Nephron (organoid): ENCODE measurements around the gene TAL2.

Experiments
- H3K27ac Mint-ChIP-seq, 3 experiments: 2 replicates each; pipeline ENCODE4 v1.8.0; 2020; ENCODE audit warnings: mixed read lengths in 3 of 3, mild to moderate bottlenecking in 2 of 3, moderate library complexity in 1 of 3
- H3K27me3 Mint-ChIP-seq: 2 replicates; pipeline ENCODE4 v1.8.0; 2021; ENCODE audit warnings: low read depth, mild to moderate bottlenecking, moderate library complexity, mixed read lengths
- H3K36me3 Mint-ChIP-seq: 2 replicates; pipeline ENCODE4 v1.8.0; 2020; ENCODE audit warnings: low read depth, mixed read lengths
- H3K4me1 Mint-ChIP-seq: 2 replicates; pipeline ENCODE4 v1.8.0; 2020; ENCODE audit warnings: mixed read lengths
- H3K4me3 Mint-ChIP-seq, 3 experiments: 2 replicates each; pipeline ENCODE4 v1.8.0; 2020; ENCODE audit warnings: mild to moderate bottlenecking in 3 of 3, mixed read lengths in 3 of 3, moderate library complexity in 2 of 3
- H3K9me3 Mint-ChIP-seq: 2 replicates; pipeline ENCODE4 v1.8.0; 2020; ENCODE audit warnings: mixed read lengths
- CTCF ChIP-seq, 3 experiments: fragments of 200-600 bp; sonication (generic); IDR thresholded peaks; one replicate each; pipeline ENCODE4 v1.5.0; 2021; ENCODE audit warnings: antibody characterized with exemption in 3 of 3; ENCODE audit not compliant: unreplicated experiment in 3 of 3

The TAL2 gene

GRCh38 chr9:105690742-105691141 is 28.5 kb downstream of the TAL2 start:
- H3K4me1 Mint-ChIP-seq = peaks cover 19% of the 10 kb centered on the region

GRCh38 chr9:105693435-105694189 is 31.4 kb downstream of the TAL2 start:
- Mint-ChIP-seq H3K4me3 (peak overlapping the region; percentile 87 to 93 (median 89)), H3K4me1 (peaks cover 33% of the 10 kb centered on the region), H3K27me3 (peaks cover 39% of the 10 kb centered on the region), H3K27ac (no peak overlapping the region), H3K36me3 (no peaks in the 10 kb centered on the region), H3K9me3 (no peaks in the 10 kb centered on the region)
- no peak for TF ChIP-seq CTCF (IDR thresholded peaks at IDR 0.05; ENCODE audit: unreplicated experiment in 3 of 3)

More at GRCh38 chr9:105690742-105691141, 28.5 kb downstream of the TAL2 start:
- H3K4me3 Mint-ChIP-seq = peak overlapping the region in 1 of 3 experiments; percentile 40
- peak; percentile 51 to 63 (median 53) for TF ChIP-seq CTCF (IDR thresholded peaks at IDR 0.05; ENCODE audit: unreplicated experiment in 3 of 3)
- H3K36me3 Mint-ChIP-seq = no peaks in the 10 kb centered on the region
- no peaks in the 10 kb centered on the region for H3K9me3 Mint-ChIP-seq
- H3K27me3 Mint-ChIP-seq = peaks cover 39% of the 10 kb centered on the region
- no peak overlapping the region for H3K27ac Mint-ChIP-seq

DNA sequence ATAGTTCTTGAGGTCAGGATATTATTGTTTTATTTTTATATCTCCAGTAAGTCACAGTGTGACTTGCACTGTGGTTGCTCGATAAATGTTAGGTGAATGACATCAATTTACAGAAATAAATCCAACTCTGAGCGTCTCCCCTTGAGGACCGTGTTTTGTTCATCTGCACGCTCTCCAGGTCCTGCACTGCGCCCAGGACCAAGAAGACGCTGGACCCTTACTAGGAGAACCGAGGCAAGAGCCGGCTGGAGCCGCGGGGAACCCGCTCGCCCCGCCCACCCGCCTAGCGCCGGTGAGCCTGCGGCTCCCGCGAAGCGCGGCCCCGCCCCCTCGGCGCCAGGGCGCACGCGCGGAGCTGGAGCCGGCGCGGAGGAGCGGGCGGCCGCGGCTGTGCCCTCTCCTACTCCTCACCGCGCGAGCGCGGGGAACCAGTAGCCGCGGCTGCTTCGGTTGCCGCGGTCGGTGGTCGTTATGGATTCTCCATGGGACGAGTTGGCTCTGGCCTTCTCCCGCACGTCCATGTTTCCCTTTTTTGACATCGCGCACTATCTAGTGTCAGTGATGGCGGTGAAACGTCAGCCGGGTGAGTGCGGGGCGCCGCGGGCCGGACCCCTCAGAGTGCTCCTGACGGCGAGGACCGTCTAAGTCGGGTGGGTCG is 32.1 kb downstream of the TAL2 start, which contains the start of gene TMEM38B:
TMEM38B (plus strand) TSS at position 352 of the 658 bp plus-strand sequence; CDS start at position 472, 120 bp downstream.
- peak within 1 kb of the TSS in 2 of 3 experiments; percentile 1 to 10 for H3K27ac Mint-ChIP-seq

DNA sequence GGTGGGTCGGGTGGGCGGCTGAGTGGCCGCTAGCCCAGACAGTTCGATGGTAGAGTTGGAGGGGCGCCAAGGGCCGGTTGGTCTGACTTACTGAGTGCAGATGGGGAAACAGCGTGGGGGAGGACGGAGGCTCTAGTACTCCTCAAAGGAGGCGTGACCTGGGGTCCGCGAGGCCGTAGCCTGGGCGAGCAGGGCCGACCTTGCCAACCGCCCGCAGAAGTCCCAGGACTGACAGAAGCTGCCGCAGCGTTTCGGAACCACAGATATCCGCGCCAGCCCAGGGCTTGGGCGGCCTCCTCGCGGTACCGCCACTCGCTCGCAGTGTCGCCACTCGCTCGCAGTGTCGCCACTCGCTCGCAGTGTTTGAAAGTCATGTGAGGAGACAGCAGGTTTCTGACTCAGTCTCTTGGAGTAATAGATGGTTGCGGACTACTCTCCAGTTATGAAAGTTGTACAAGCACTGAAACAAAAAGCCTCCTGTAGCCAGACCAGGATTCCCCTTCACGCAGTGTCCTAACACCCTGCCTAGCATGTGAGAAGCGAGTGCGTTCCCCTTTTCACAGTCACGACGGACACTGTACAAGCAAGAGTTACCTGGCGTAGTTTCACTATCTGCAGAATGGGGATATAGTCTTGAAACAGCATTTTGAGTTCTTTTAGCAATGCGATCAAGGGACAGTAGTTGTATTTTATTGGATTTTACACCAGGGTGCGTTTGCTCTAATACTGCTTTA is 32.8 kb downstream of the TAL2 start:
- H3K4me1 Mint-ChIP-seq = peaks cover 47% of the 10 kb centered on the region
- H3K4me3 Mint-ChIP-seq = peak overlapping the region; percentile 85 to 94 (median 87)
- H3K9me3 Mint-ChIP-seq = no peaks in the 10 kb centered on the region

More for the DNA sequence above, 32.1 kb downstream of the TAL2 start, which contains the start of gene TMEM38B:
- H3K36me3 Mint-ChIP-seq = no peaks in the 10 kb centered on the region
- no peak for TF ChIP-seq CTCF (IDR thresholded peaks at IDR 0.05; ENCODE audit: unreplicated experiment in 3 of 3)
- H3K27me3 Mint-ChIP-seq = peaks cover 38% of the 10 kb centered on the region
- H3K9me3 Mint-ChIP-seq = no peaks in the 10 kb centered on the region
- peak within 1 kb of the TSS; percentile 87 to 94 (median 89) for H3K4me3 Mint-ChIP-seq
- peaks cover 40% of the 10 kb centered on the region for H3K4me1 Mint-ChIP-seq

More for the DNA sequence above, 32.8 kb downstream of the TAL2 start:
- no peaks in the 10 kb centered on the region for H3K36me3 Mint-ChIP-seq
- H3K27ac Mint-ChIP-seq = peak overlapping the region in 2 of 3 experiments; percentile 1 to 10
- peaks cover 34% of the 10 kb centered on the region for H3K27me3 Mint-ChIP-seq
- TF ChIP-seq CTCF (IDR thresholded peaks at IDR 0.05; ENCODE audit: unreplicated experiment in 3 of 3) = no peak
